Measurements from ENCODE around the gene CBARP. TPM values are rescaled to one million over a fixed set of nuclear protein-coding genes. Genes with fewer than 3 reads are reported as not detected.
A peak's percentile ranks its signal among the peaks of the same experiment; 100 is the strongest.

CBARP gene
- total RNA-seq, 4 donors from 2014 or later = 0.38 to 1.6 (median 1.2) TPM

DNA sequence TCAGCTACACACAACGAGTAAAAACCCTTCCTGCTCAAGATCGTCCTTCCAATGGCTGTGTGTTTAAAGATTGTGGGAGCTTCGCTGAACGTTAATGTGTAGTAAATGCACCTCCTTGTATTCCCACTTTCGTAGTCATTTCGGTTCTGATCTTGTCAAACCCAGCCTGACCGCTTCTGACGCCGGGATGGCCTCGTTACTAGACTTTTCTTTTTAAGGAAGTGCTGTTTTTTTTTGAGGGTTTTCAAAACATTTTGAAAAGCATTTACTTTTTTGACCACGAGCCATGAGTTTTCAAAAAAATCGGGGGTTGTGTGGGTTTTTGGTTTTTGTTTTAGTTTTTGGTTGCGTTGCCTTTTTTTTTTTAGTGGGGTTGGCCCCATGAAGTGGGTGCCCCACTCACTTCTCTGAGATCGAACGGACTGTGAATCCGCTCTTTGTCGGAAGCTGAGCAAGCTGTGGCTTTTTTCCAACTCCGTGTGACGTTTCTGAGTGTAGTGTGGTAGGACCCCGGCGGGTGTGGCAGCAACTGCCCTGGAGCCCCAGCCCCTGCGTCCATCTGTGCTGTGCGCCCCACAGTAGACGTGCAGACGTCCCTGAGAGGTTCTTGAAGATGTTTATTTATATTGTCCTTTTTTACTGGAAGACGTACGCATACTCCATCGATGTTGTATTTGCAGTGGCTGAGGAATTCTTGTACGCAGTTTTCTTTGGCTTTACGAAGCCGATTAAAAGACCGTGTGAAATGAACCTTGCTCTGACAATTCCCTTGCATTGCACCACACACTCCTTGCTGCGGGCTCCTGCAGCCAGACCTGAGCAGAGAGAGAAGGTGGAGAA, 34.8 kb upstream of the CBARP start:
- Histone ChIP-seq H3K36me3 (peaks cover 24 to 58% (median 26%) of the 10 kb centered on the region in 3 donors), H3K4me3 (peak overlapping the region in 2 of 4 donors; percentile 81 to 95), H3K9me3 (no peaks in the 10 kb centered on the region), H3K4me1 (peaks cover 69 to 85% (median 75%) of the 10 kb centered on the region in 3 donors), H3K27ac (peak overlapping the region; percentile 94 to 100 (median 99)), H3K27me3 (no peaks in the 10 kb centered on the region)
- TF ChIP-seq, protein P1, sequence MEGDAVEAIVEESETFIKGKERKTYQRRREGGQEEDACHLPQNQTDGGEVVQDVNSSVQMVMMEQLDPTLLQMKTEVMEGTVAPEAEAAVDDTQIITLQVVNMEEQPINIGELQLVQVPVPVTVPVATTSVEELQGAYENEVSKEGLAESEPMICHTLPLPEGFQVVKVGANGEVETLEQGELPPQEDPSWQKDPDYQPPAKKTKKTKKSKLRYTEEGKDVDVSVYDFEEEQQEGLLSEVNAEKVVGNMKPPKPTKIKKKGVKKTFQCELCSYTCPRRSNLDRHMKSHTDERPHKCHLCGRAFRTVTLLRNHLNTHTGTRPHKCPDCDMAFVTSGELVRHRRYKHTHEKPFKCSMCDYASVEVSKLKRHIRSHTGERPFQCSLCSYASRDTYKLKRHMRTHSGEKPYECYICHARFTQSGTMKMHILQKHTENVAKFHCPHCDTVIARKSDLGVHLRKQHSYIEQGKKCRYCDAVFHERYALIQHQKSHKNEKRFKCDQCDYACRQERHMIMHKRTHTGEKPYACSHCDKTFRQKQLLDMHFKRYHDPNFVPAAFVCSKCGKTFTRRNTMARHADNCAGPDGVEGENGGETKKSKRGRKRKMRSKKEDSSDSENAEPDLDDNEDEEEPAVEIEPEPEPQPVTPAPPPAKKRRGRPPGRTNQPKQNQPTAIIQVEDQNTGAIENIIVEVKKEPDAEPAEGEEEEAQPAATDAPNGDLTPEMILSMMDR (IDR thresholded peaks at IDR 0.05) = no peak
- no peak for TF ChIP-seq POLR2A (IDR thresholded peaks at IDR 0.05)
- intact Hi-C loops (cut with DNase I) = loop anchor here (10.0 kb wide), 1 partner anchor 132 kb away; the partner anchor contains the start of genes DAZAP1 and GAMT
- WGBS, 2 donors = 55 to 74% methylated on average over 26 to 32 of the region's 33 CpGs
- no peak for DNase-seq

GRCh38 chr19:1271528-1272422, 34.0 kb upstream of the CBARP start:
- WGBS, 2 donors = 68 to 69% methylated on average over 11 to 14 of the region's 37 CpGs
- peak overlapping the region in 3 of 4 donors; percentile 73 to 95 (median 81) for H3K4me3 ChIP-seq
- TF ChIP-seq, protein P1 (IDR thresholded peaks at IDR 0.05) = no peak
- no peak for TF ChIP-seq POLR2A (IDR thresholded peaks at IDR 0.05)
- intact Hi-C loops (cut with DNase I) = loop anchor here (10.0 kb wide), 1 partner anchor 133 kb away; the partner anchor contains the start of genes DAZAP1 and GAMT
- DNase-seq = no peak
- H3K27me3 ChIP-seq = no peaks in the 10 kb centered on the region
- peaks cover 74 to 88% (median 78%) of the 10 kb centered on the region in 3 donors for H3K4me1 ChIP-seq
- H3K36me3 ChIP-seq = peaks cover 24 to 50% (median 26%) of the 10 kb centered on the region in 3 donors
- no peaks in the 10 kb centered on the region for H3K9me3 ChIP-seq
- peak overlapping the region; percentile 98 to 100 (median 99) for H3K27ac ChIP-seq

GRCh38 chr19:1270854-1271527, 33.2 kb upstream of the CBARP start:
- intact Hi-C loops (cut with DNase I) = loop anchor here (10.0 kb wide), 1 partner anchor 134 kb away; the partner anchor contains the start of genes DAZAP1 and GAMT
- Histone ChIP-seq H3K4me3 (peak overlapping the region in 3 of 4 donors; percentile 73 to 95 (median 81)), H3K36me3 (peaks cover 24 to 50% (median 26%) of the 10 kb centered on the region in 3 donors), H3K4me1 (peaks cover 74 to 88% (median 74%) of the 10 kb centered on the region in 3 donors), H3K27me3 (no peaks in the 10 kb centered on the region), H3K9me3 (no peaks in the 10 kb centered on the region), H3K27ac (peak overlapping the region; percentile 98 to 100 (median 99))
- TF ChIP-seq, protein P1 (IDR thresholded peaks at IDR 0.05) = no peak
- no peak for TF ChIP-seq POLR2A (IDR thresholded peaks at IDR 0.05)
- WGBS, 2 donors = 43 to 46% methylated on average over 8 to 13 of the region's 26 CpGs
- no peak for DNase-seq

DNA sequence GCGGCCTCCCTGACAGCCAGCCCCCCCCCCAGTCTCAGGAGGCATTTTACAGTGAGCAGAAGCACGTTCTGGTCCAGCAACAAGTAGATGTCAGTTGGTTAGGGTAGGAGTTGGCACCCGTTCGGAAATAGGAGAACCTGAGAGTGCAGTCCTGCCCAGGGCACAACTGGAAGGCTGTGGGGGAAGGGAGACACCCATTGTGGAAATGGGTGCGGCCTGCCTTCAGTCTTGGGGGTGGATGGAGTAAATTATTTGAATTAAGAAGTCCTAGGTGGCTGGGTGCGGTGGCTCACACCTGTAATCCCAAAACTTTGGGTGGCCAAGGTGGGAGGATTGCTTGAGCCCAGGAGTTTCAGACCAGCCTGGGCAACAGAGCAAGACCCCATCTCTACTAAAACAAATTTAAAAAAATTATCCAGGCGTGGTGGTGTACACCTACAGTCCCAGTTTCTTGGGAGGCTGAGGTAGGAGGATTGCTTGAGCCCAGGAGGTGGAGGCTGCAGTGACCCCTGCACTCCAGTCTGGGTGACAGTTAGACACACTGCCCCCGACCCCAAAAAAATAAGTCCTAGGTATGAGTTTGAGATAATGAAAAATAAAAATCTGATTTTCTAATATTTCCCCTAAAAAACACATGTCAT, 32.5 kb upstream of the CBARP start:
- peaks cover 24 to 50% (median 26%) of the 10 kb centered on the region in 3 donors for H3K36me3 ChIP-seq
- H3K4me3 ChIP-seq = peak overlapping the region; percentile 64 to 95 (median 77)
- no peaks in the 10 kb centered on the region for H3K27me3 ChIP-seq
- H3K9me3 ChIP-seq = no peaks in the 10 kb centered on the region
- intact Hi-C loops (cut with DNase I) = loop anchor here (10.0 kb wide), 1 partner anchor 134 kb away; the partner anchor contains the start of genes DAZAP1 and GAMT
- no peak for DNase-seq
- no peak for TF ChIP-seq POLR2A (IDR thresholded peaks at IDR 0.05)
- TF ChIP-seq, protein P1 (IDR thresholded peaks at IDR 0.05) = no peak
- peak overlapping the region; percentile 98 to 100 (median 99) for H3K27ac ChIP-seq
- H3K4me1 ChIP-seq = peaks cover 80 to 93% (median 81%) of the 10 kb centered on the region in 3 donors
- 16 to 28% methylated on average over 2 to 6 of the region's 8 CpGs for WGBS, 2 donors
